CD4-positive, alpha-beta T cell treated with Interleukin-15 for 4 hours (primary cell): ENCODE data around the gene PLA1A.
A peak's percentile ranks its signal among the peaks of the same experiment; 100 is the strongest.
"Not testable (repeated sequence)": the region's sequence is repeated elsewhere in the genome, so short reads cannot be mapped to it uniquely, and the experiment has no call there.

Experiments
- DNase-seq: peaks from one replicate; pipeline ENCODE4 v3.0.0-alpha.2; 2020; ENCODE audit warnings: low spot score

Gene PLA1A

GRCh38 chr3:119662604-119663373 is 65.1 kb downstream of the PLA1A start:
- no peak for DNase-seq

DNA sequence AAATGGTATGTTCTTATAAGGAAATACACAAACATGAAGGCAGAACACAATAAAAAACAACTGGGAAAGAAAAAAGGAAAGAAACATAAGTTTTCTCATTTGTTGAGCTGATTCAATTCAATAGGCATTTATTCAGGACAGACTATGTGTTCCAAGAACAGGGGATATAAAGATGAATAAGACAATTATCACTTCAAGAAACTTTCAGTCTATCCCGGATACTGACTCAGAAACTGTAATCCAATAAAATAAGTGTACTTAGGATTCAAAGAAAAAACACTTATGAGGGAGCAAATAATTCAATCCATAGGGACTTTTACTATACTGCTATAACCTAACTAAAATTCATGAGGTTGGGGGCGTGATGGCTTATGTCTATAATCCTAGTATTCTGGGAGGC is 66.2 kb downstream of the PLA1A start:
- no peak for DNase-seq

GRCh38 chr3:119664370-119664769 is 66.7 kb downstream of the PLA1A start:
- no peak for DNase-seq

GRCh38 chr3:119664850-119665379 is 67.2 kb downstream of the PLA1A start:
- no peak for DNase-seq

DNA sequence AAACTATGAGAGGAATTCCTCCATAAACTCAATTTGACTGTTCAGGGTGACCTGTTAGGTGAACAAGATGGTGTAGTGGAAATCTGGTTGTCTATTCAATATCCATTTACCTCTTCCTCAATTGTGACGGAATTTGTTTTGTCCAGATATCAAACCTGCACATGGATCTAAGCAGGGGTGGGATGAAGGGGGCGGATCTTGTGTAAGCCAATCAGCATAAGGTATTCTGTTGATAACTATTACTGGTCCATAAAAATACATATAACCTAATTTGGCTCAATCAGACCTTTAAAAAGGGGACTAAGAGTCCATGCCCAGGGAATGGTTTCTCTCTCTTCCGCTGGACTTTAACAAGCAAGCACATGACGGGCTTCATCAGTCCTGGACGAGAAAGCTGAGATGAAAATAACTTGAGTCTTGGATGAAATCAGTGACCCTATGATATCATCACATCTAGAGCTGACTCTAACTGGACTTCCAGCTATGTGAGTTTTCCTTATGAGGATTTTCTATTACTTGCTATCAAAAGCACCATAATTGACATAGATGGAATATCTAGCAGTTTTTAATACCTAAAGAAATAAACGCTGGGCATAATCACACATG is 68.4 kb downstream of the PLA1A start:
- no peak for DNase-seq

GRCh38 chr3:119669906-119670570 is 72.4 kb downstream of the PLA1A start:
- DNase-seq: no peak

DNA sequence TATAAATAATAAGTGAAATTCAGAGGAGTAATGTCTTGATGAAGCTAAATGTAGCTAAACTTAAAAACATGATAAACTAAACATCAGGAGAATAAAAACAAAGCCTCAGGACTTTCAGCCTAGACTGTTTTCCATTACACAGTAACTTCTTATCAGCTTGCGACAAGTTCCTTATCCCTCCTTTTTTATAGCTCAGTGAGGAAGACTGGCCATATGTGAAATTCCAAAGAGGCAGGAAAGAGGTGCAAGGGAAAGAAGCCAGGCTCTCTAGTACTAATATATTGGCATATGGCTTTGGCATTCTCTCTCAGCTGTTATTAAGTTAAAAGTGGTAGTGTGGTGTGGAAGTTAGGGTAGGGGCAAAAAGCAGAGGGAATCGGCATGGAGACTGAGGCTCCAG is 75.1 kb downstream of the PLA1A start:
- no peak for DNase-seq

DNA sequence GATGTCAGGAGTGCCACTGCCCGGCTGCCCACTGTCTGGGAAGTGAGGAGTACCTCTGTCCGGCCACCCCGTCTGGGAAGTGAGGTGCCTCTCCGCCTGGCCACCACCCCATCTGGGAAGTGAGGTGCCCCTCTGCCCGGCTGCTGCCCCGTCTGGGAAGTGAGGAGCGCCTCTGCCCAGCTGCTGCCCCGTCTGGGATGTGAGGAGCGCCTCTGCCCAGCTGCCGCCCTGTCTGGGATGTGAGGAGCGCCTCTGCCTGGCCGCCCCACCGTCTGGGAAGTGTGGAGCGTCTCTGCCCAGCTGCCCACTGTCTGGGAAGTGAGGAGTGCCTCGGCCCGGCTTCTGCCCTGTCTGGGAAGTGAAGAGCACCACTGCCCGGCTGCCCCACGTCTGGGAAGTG is 76.2 kb downstream of the PLA1A start:
- DNase-seq: no peak

DNA sequence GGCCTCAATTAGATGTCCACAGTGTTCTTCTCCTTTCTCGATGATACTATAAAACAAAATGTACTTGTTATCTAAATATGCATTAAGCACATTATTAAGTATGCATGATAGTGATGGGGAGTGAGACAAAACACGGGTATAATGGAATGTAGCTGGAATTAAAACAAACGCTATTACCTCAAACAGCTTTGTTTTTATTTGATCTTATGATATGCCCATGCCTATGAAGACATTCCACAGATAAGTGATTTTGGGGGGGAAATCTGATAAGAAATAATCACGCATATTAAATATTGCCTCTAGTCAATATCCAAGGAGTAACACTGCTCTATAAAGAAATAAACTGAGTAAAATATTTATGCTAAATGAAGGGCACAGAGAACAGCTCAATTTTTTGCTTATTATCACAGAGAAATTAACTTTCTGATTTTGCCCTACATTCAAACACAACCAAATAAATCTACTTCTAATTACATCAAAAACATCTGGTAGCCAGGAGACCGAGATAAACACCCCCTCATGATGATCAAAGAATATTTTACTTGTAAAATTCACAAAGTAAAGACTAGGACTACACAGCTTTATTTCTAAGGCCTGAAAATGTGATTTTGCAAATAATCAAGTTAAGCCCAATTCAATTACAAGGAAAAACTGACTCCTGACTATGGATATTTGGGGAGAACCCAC is 77.6 kb downstream of the PLA1A start:
- DNase-seq: no peak

GRCh38 chr3:119676020-119676419 is 78.3 kb downstream of the PLA1A start:
- DNase-seq: no peak

GRCh38 chr3:119676771-119677640 is 79.3 kb downstream of the PLA1A start, which contains the start of gene COX17:
COX17 (minus strand) TSS chr3:119677406; CDS start chr3:119677310, 96 bp downstream.
- DNase-seq: peak; percentile 98

DNA sequence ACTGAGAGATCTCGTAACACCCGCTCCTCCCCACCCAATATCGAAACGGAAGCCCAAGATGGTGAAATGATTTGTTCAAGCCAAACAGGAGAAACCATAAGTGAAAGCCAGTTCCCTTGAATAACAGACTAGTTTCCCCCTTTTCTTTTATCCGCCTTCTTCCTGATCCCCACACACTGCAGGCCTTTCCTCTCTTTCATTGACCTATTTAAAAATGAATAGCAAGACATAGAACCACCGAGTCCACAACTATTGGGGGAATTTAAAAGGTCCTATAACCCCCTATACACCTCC is 79.9 kb downstream of the PLA1A start:
- no peak for DNase-seq

GRCh38 chr3:119678209-119678608 is 80.5 kb downstream of the PLA1A start:
- DNase-seq: not testable (repeated sequence)
